Measurements from ENCODE around the gene BCL7A.
"Not testable (repeated sequence)": the region's sequence is repeated elsewhere in the genome, so short reads cannot be mapped to it uniquely, and the experiment has no call there.

BCL7A gene

DNA sequence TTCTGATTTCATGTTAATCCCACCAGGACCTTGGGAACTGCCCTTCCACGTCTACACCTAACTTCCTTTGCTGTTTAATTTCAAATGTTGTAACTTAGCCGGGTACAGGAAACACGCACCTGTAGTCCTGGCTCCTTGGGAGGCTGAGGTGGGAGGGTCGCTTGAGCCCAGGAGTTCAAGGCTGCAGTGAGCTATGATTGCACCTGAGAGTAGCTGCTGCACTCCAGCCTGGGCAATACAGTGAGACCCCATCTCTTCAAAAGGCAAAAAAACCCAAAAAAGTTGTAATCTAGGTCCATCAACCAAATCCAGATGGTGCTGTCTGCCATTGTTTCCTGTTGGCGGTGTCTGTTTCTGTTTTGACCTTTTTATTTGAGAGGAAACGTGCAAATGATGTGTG, 14.5 kb downstream of the BCL7A start:
- TF ChIP-seq, protein P1, sequence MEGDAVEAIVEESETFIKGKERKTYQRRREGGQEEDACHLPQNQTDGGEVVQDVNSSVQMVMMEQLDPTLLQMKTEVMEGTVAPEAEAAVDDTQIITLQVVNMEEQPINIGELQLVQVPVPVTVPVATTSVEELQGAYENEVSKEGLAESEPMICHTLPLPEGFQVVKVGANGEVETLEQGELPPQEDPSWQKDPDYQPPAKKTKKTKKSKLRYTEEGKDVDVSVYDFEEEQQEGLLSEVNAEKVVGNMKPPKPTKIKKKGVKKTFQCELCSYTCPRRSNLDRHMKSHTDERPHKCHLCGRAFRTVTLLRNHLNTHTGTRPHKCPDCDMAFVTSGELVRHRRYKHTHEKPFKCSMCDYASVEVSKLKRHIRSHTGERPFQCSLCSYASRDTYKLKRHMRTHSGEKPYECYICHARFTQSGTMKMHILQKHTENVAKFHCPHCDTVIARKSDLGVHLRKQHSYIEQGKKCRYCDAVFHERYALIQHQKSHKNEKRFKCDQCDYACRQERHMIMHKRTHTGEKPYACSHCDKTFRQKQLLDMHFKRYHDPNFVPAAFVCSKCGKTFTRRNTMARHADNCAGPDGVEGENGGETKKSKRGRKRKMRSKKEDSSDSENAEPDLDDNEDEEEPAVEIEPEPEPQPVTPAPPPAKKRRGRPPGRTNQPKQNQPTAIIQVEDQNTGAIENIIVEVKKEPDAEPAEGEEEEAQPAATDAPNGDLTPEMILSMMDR (IDR thresholded peaks at IDR 0.05; ENCODE audit: low read depth, low read length) = no peak
- no peak for DNase-seq
- no peaks in the 10 kb centered on the region for H3K4me1 ChIP-seq
- H3K27me3 ChIP-seq = no peaks in the 10 kb centered on the region
- no peak overlapping the region for H3K4me3 ChIP-seq (ENCODE audit: low read depth, low read length)
- H3K36me3 ChIP-seq = peaks cover 42% of the 10 kb centered on the region
- no peaks in the 10 kb centered on the region for H3K9me3 ChIP-seq

- Histone ChIP-seq H3K27me3 (no peaks in the 10 kb centered on the region), H3K36me3 (peaks cover 64% of the 10 kb centered on the region), H3K9me3 (no peaks in the 10 kb centered on the region), H3K4me3 (ENCODE audit: low read depth, low read length) (no peak overlapping the region), H3K4me1 (no peaks in the 10 kb centered on the region)
- TF ChIP-seq, protein P1 (IDR thresholded peaks at IDR 0.05; ENCODE audit: low read depth, low read length) = no peak
- DNase-seq = no peak
Observed at GRCh38 chr12:122040579-122041386, 19.1 kb downstream of the BCL7A start.

DNA sequence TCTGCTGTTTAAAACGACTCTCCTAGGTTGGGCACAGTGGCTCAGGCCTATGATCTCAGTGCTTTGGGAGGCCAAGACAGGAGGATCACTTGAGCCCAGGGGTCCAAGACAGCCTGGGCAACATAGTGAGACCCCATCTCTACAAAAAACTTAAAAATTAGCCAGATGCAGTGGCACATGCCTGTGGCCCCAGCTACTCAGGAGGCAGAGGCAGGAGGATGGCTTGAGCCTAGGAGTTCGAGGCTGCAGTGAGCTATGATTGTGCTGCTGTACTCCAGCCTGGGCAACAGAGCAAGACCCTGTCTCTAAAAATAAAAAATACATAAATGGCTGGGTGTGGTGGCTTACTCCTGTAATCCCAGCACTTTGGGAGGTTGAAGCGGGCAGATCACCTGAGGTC, 19.8 kb downstream of the BCL7A start:
- not testable (repeated sequence) for H3K27me3 ChIP-seq; H3K4me3 ChIP-seq (ENCODE audit: low read depth, low read length); H3K9me3 ChIP-seq; DNase-seq; H3K4me1 ChIP-seq
- peaks cover 61% of the 10 kb centered on the region for H3K36me3 ChIP-seq

DNA sequence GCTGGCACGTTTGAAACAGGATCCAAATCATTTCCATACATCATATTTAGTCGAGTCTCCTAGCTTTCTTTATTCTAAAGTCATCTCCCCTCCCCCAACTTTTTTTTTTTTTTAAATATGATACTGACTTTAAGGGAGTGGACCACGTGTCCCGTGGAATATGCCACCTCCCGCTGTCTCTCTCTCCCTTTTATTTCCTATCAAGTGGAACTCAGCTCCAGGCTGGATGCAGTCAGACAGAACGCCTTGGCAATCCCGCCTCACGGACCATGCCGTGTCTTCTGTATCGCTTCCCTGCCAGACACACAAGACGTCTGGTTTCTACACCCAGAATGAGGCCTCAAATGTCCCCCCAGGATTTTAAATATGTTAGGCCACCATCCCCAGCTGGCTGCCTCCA, 21.2 kb downstream of the BCL7A start:
- no peaks in the 10 kb centered on the region for H3K27me3 ChIP-seq
- TF ChIP-seq, protein P1 (IDR thresholded peaks at IDR 0.05; ENCODE audit: low read depth, low read length) = no peak

GRCh38 chr12:122043476-122043875, 21.8 kb downstream of the BCL7A start:
- DNase-seq = no peak
- no peak overlapping the region for H3K4me3 ChIP-seq (ENCODE audit: low read depth, low read length)
- no peaks in the 10 kb centered on the region for H3K27me3 ChIP-seq
- TF ChIP-seq, protein P1 (IDR thresholded peaks at IDR 0.05; ENCODE audit: low read depth, low read length) = no peak
- H3K36me3 ChIP-seq = peaks cover 52% of the 10 kb centered on the region
- no peaks in the 10 kb centered on the region for H3K9me3 ChIP-seq
- no peaks in the 10 kb centered on the region for H3K4me1 ChIP-seq

More for the DNA sequence above, 21.2 kb downstream of the BCL7A start:
- DNase-seq = no peak
- Histone ChIP-seq H3K4me3 (ENCODE audit: low read depth, low read length) (no peak overlapping the region), H3K9me3 (no peaks in the 10 kb centered on the region), H3K4me1 (no peaks in the 10 kb centered on the region), H3K36me3 (peaks cover 53% of the 10 kb centered on the region)

DNA sequence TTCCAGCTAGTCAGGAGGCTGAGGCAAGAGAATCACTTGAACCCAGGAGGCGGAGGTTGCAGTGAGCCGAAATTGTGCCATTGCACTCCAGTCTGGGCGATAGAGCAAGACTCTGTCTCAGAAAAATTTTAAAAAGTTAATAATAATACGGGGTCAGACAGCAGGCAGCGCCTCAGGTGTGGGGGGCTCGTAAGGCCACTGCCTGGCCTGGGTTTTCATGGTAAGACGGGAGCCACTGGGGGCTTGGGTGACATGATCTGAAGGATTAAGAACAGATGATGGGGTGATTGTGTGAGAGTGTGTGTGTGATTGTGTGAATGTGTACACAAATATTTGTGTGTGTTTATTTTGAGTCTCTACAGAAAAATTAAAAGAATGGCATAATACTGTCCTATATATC, 23.6 kb downstream of the BCL7A start:
- Histone ChIP-seq H3K9me3 (no peaks in the 10 kb centered on the region), H3K4me1 (no peaks in the 10 kb centered on the region), H3K4me3 (ENCODE audit: low read depth, low read length) (no peak overlapping the region), H3K36me3 (peaks cover 51% of the 10 kb centered on the region), H3K27me3 (no peaks in the 10 kb centered on the region)
- TF ChIP-seq, protein P1 (IDR thresholded peaks at IDR 0.05; ENCODE audit: low read depth, low read length) = no peak
- no peak for DNase-seq

All from BE2C (cell line).